22Rv1 (cell line): Measurements from ENCODE around the gene PRMT7.

ENCODE experiments used
- CTCF ChIP-seq: fragments of 450-650 bp; IDR thresholded peaks from 2 replicates; pipeline ENCODE4 v1.5.1; 2017; ENCODE audit warnings: mild to moderate bottlenecking
- ZFX ChIP-seq: fragments of 450-650 bp; IDR thresholded peaks from 2 replicates; pipeline ENCODE4 v1.6.1; 2017; ENCODE audit warnings: antibody characterized with exemption, borderline replicate concordance

GRCh38 chr16:68406458-68407152 is 95.8 kb downstream of the PRMT7 start:
- TF ChIP-seq CTCF: no peak
- TF ChIP-seq ZFX: no peak
